Measurements from ENCODE around the gene OCA2.

- TF ChIP-seq, protein P1, sequence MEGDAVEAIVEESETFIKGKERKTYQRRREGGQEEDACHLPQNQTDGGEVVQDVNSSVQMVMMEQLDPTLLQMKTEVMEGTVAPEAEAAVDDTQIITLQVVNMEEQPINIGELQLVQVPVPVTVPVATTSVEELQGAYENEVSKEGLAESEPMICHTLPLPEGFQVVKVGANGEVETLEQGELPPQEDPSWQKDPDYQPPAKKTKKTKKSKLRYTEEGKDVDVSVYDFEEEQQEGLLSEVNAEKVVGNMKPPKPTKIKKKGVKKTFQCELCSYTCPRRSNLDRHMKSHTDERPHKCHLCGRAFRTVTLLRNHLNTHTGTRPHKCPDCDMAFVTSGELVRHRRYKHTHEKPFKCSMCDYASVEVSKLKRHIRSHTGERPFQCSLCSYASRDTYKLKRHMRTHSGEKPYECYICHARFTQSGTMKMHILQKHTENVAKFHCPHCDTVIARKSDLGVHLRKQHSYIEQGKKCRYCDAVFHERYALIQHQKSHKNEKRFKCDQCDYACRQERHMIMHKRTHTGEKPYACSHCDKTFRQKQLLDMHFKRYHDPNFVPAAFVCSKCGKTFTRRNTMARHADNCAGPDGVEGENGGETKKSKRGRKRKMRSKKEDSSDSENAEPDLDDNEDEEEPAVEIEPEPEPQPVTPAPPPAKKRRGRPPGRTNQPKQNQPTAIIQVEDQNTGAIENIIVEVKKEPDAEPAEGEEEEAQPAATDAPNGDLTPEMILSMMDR (IDR thresholded peaks at IDR 0.05) = no peak
- TF ChIP-seq POLR2AphosphoS5 (IDR thresholded peaks at IDR 0.05; ENCODE audit: low read depth, low read length) = no peak
- TF ChIP-seq SIN3A (IDR thresholded peaks at IDR 0.05; ENCODE audit: borderline replicate concordance, insufficient read depth, low read depth, low read length) = no peak
- no peak for TF ChIP-seq REST (IDR thresholded peaks at IDR 0.05; ENCODE audit: insufficient read depth in 1 of 2, low read depth in 2 of 2, low read length in 1 of 2)
Observed at GRCh38 chr15:27774638-27775037, 324.5 kb downstream of the OCA2 start.

All from Panc1 (cell line).